ENCODE data around the gene EFNA5. TPM values are rescaled to one million over a fixed set of nuclear protein-coding genes. Genes with fewer than 3 reads are reported as not detected.

The EFNA5 gene
- total RNA-seq, 1 donor from 2014 or later = 11.8 TPM

DNA sequence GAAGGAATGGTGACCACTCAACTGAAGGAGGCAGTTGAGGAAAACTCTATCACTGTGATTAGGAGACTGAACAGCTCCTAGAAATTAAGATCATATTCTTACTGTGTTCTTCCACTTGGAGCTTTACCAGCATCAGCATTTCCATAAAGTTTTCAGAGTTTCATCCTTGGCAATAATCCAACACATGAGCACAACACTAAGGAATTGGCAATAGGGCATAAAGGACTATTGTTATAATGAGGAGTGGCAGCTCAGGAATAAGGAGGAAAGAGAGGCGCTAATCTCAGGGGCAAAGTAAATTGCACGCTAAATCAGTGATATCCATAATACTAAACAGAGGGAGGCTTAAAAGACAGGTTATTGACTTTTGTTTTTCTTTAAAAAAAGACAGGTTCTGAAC is 338.9 kb downstream of the EFNA5 start:
- H3K36me3 ChIP-seq = no peaks in the 10 kb centered on the region
- TF ChIP-seq POLR2AphosphoS5 (IDR thresholded peaks at IDR 0.05; ENCODE audit: insufficient read depth in 1 of 2, low read depth in 1 of 2) (no peak), POLR2A (IDR thresholded peaks at IDR 0.05) (no peak)
- TF ChIP-seq, protein P1, sequence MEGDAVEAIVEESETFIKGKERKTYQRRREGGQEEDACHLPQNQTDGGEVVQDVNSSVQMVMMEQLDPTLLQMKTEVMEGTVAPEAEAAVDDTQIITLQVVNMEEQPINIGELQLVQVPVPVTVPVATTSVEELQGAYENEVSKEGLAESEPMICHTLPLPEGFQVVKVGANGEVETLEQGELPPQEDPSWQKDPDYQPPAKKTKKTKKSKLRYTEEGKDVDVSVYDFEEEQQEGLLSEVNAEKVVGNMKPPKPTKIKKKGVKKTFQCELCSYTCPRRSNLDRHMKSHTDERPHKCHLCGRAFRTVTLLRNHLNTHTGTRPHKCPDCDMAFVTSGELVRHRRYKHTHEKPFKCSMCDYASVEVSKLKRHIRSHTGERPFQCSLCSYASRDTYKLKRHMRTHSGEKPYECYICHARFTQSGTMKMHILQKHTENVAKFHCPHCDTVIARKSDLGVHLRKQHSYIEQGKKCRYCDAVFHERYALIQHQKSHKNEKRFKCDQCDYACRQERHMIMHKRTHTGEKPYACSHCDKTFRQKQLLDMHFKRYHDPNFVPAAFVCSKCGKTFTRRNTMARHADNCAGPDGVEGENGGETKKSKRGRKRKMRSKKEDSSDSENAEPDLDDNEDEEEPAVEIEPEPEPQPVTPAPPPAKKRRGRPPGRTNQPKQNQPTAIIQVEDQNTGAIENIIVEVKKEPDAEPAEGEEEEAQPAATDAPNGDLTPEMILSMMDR (IDR thresholded peaks at IDR 0.05) = no peak
- DNase-seq (ENCODE audit: extremely low spot score in 2 of 2) = no peak
- H3K9me3 ChIP-seq = no peaks in the 10 kb centered on the region
- intact Hi-C loops (cut with DNase I) = no loop called here
- H3K27ac ChIP-seq = no peak overlapping the region
- H3K4me3 ChIP-seq = no peak overlapping the region
- no peaks in the 10 kb centered on the region for H3K27me3 ChIP-seq
- no peaks in the 10 kb centered on the region for H3K4me1 ChIP-seq

DNA sequence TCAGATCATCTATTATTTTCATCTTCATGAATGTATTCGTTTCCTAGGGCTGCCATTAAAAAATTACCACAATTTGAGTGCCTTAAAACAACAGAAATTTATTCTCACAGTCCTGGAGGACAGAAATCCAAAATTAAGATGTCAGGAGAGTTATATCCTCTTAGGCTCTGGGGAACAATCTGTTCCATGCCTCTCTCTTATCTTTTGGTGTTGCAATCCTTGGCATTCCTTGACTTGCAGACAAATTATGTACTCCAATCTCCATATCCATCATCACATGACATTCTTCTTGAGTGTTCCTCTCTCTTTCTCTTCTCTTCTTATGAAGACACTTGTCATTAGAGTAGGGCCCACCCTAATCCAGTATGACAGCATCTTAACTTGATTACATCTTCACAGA is 339.4 kb downstream of the EFNA5 start:
- DNase-seq (ENCODE audit: extremely low spot score in 2 of 2) = no peak
- Histone ChIP-seq H3K9me3 (no peaks in the 10 kb centered on the region), H3K4me3 (no peak overlapping the region), H3K4me1 (no peaks in the 10 kb centered on the region), H3K27me3 (no peaks in the 10 kb centered on the region), H3K27ac (no peak overlapping the region), H3K36me3 (no peaks in the 10 kb centered on the region)
- TF ChIP-seq, protein P1 (IDR thresholded peaks at IDR 0.05) = no peak
- no peak for TF ChIP-seq POLR2AphosphoS5 (IDR thresholded peaks at IDR 0.05; ENCODE audit: insufficient read depth in 1 of 2, low read depth in 1 of 2)
- no peak for TF ChIP-seq POLR2A (IDR thresholded peaks at IDR 0.05)
- intact Hi-C loops (cut with DNase I) = no loop called here

DNA sequence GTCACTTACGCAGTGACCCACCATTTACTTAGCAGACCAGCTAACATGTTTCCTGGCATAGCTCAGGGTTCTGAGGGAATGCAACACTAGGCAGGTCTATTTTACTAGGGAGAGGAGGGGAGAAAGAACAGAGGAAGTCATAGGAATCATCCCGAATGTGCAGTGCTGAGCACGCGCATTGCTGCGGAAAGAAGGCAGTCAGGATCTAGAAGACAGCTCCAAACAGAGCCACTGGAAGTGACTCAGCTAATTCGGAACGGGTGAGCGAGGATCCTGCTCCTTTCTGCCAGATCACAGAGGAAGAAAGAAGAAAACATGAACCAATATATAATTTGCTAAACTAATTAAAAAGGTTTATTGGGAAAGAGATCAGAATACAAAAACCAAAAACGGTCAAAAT is 339.8 kb downstream of the EFNA5 start:
- no peak for DNase-seq (ENCODE audit: extremely low spot score in 2 of 2)
- no peaks in the 10 kb centered on the region for H3K4me1 ChIP-seq
- H3K27me3 ChIP-seq = no peaks in the 10 kb centered on the region
- H3K27ac ChIP-seq = no peak overlapping the region
- no peaks in the 10 kb centered on the region for H3K36me3 ChIP-seq
- intact Hi-C loops (cut with DNase I) = no loop called here
- H3K4me3 ChIP-seq = no peak overlapping the region
- TF ChIP-seq, protein P1 (IDR thresholded peaks at IDR 0.05) = no peak
- TF ChIP-seq POLR2AphosphoS5 (IDR thresholded peaks at IDR 0.05; ENCODE audit: insufficient read depth in 1 of 2, low read depth in 1 of 2) = no peak
- H3K9me3 ChIP-seq = no peaks in the 10 kb centered on the region

DNA sequence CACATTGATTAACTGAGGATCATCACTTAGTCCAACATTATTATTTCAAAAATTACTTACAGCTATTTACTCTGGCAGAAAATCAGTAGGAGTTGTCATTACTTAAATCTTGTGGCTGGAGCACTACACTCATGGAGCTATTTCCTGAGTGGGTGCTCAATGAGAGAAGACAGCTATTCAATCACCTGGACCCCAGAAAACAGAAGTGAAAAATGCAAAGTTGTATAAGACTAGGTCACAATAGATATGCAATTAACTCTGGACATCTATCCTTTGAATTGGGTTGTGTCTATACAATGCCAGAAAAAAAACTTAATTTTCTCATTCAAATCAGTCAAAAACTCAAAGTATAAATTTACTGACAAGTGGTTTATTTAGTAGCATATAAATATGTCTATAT is 340.9 kb downstream of the EFNA5 start:
- intact Hi-C loops (cut with DNase I) = no loop called here
- no peak overlapping the region for H3K27ac ChIP-seq

More for the DNA sequence above, 340.9 kb downstream of the EFNA5 start:
- Histone ChIP-seq H3K4me3 (no peak overlapping the region), H3K36me3 (no peaks in the 10 kb centered on the region), H3K9me3 (no peaks in the 10 kb centered on the region), H3K4me1 (no peaks in the 10 kb centered on the region), H3K27me3 (no peaks in the 10 kb centered on the region)
- no peak for TF ChIP-seq POLR2A (IDR thresholded peaks at IDR 0.05)
- TF ChIP-seq, protein P1 (IDR thresholded peaks at IDR 0.05) = no peak
- TF ChIP-seq POLR2AphosphoS5 (IDR thresholded peaks at IDR 0.05; ENCODE audit: insufficient read depth in 1 of 2, low read depth in 1 of 2) = no peak
- DNase-seq (ENCODE audit: extremely low spot score in 2 of 2) = no peak

All from vagina (tissue), 2 donors.